Spleen (tissue), 11 donors: ENCODE measurements around the gene GPR62. TPM values are rescaled to one million over a fixed set of nuclear protein-coding genes. Genes with fewer than 3 reads are reported as not detected.

Source experiments
- DNase-seq: peaks from one replicate; pipeline ENCODE4 v3.0.0-alpha.2; 2020
- H3K27ac ChIP-seq, 8 donors: fragments of 200-600 bp; sonication (generic) in 7 of 8; 1 replicate in 4 of 8; 2 replicates in 4 of 8; pipeline versions ENCODE4 v1.5.0 to v1.8.0; 2016 to 2021; ENCODE audit warnings: inconsistent platforms in 4 of 8, mild to moderate bottlenecking in 4 of 8, moderate library complexity in 1 of 8
- H3K27me3 ChIP-seq, 7 donors: fragments of 200-600 bp; sonication (generic) in 6 of 7; replicated peaks in 1 of 7; 1 replicate in 4 of 7; 2 replicates in 3 of 7; pipeline versions ENCODE4 v1.5.0 to v1.8.0; 2016 to 2021; ENCODE audit warnings: inconsistent platforms in 3 of 7, mild to moderate bottlenecking in 1 of 7
- H3K36me3 ChIP-seq, 6 donors: fragments of 200-600 bp; sonication (generic) in 5 of 6; 1 replicate in 4 of 6; 2 replicates in 2 of 6; pipeline versions ENCODE4 v1.5.0 to v1.8.0; 2016 to 2021; ENCODE audit warnings: inconsistent platforms in 2 of 6
- H3K4me1 ChIP-seq, 6 donors: fragments of 200-600 bp; sonication (generic) in 5 of 6; 1 replicate in 3 of 6; 2 replicates in 3 of 6; pipeline versions ENCODE4 v1.5.0 to v1.8.0; 2016 to 2021; ENCODE audit warnings: inconsistent platforms in 3 of 6
- H3K4me3 ChIP-seq, 8 donors: fragments of 200-600 bp; sonication (generic) in 7 of 8; 1 replicate in 4 of 8; 2 replicates in 4 of 8; pipeline versions ENCODE4 v1.5.0 to v1.8.0; 2016 to 2021; ENCODE audit warnings: inconsistent platforms in 4 of 8, mild to moderate bottlenecking in 4 of 8, moderate library complexity in 2 of 8
- H3K9me3 ChIP-seq, 8 donors: fragments of 200-600 bp; sonication (generic) in 7 of 8; 1 replicate in 4 of 8; 2 replicates in 4 of 8; pipeline versions ENCODE4 v1.5.0 to v1.8.0; 2016 to 2021; ENCODE audit warnings: inconsistent platforms in 4 of 8
- CTCF ChIP-seq, 11 experiments: fragments of 200-600 bp in 7 of 11; fragments of 450-650 bp in 4 of 11; sonication (generic) in 4 of 11; IDR thresholded peaks in 8 of 11; conservative IDR thresholded peaks in 3 of 11; 1 replicate in 7 of 11; 2 replicates in 4 of 11; pipeline versions ENCODE4 v1.4.0 to v1.8.0; 2016 to 2021; ENCODE audit warnings: antibody characterized with exemption in 11 of 11, inconsistent platforms in 4 of 11, mild to moderate bottlenecking in 1 of 11
- POLR2A ChIP-seq, 3 donors: fragments of 450-650 bp; IDR thresholded peaks; one replicate each; pipeline ENCODE4 v1.5.1; 2017; ENCODE audit warnings: antibody characterized with exemption in 3 of 3, mild to moderate bottlenecking in 1 of 3
- POLR2AphosphoS5 ChIP-seq, 3 donors: sonication (generic); formaldehyde crosslinking; IDR thresholded peaks; one replicate each; pipeline ENCODE4 v1.5.1; 2017; ENCODE audit warnings: antibody characterized with exemption in 3 of 3
- WGBS, 5 donors: extraction: QIAGEN DNeasy Blood & Tissue Kit in 3 of 5; methylation state at CpG; one replicate each; pipeline versions ENCODE4 v1.1.5 to v1.1.7; 2013 to 2018; 5-methylcytosine and 5-hydroxymethylcytosine counted together
- intact Hi-C: fragments of 100-400 bp; cut with DNase I; formaldehyde crosslinking; loops from one replicate; pipeline ENCODE4 v1.15.0; 2023; ENCODE audit warnings: low total_unique reads
- polyA plus RNA-seq, 3 donors: library from polyadenylated mRNA; stranded (reverse); fragments of 200-250 nt; gene quantifications; one replicate each; pipeline ENCODE4 v1.2.1, GENCODE V29; 2013
- total RNA-seq, 7 donors: library from RNA; depleted of rRNA in 3 of 7; stranded (reverse); fragments of >200 nt in 3 of 7; fragmentation: NEBNext Ultra II Directional in 4 of 7; extraction: Animal tissue kit (Norgen Biotek cat#: 25700) in 4 of 7; gene quantifications; one replicate each; pipeline versions ENCODE4 v1.1.0 to v1.2.1, GENCODE V29; 2016 to 2021
- donor health status: healthy with polysubstance abuse.
- donor health status: DM: no; HTN: no; CAD: no; lungs with moderate emphysema.
- donor health status: DM: no; HTN: no; CAD: no.
- donor health status: Bipolar disorder and iron deficiency.
- donor health status: healthy.
- donor health status: DM: no; HTN: no; CAD: no.
- donor health status: DM: yes; HTN: yes; CAD: no.

Gene GPR62
- total and polyA plus RNA-seq, 10 donors, result 0.04 to 0.39 (median 0.05) TPM; not detected in 6

DNA sequence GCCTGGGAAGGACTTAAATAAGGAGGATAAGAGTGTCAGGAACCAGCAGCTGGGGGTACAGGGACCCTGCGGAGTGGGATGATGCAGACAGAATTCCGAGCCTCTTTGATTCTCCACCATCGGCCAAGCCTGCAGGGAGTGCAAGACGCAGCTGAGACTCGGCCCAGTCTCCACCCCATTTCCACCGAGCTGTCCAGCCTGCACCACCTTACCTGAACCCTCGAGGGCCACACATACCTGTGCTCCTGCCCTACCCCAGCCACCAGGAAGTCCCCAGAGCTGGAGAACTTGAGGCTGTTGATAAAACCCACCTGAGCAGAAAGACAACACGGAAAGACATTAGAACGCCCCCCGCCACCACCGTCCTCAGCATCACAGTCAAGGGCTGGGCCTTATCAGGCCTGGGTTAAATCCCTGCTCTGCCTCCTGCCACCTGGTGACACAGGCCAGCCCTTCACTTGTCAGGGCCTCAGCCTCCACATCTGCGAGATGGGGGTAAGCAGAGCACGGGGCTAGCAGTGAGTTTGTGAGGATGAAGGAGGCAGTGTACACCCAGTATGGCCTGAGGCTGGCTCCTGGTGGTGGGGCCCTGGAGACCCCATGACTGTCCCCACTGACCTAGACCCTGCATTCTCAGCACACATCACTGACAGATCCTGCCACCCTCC, 21.6 kb upstream of the GPR62 start:
- no peak overlapping the region for H3K4me3 ChIP-seq
- 89 to 100% (median 94%) methylated on average over 13 of the region's 13 CpGs for WGBS, 5 donors
- H3K36me3 ChIP-seq, result peaks cover 5 to 80% (median 65%) of the 10 kb centered on the region in 6 donors
- no peaks in the 10 kb centered on the region for H3K9me3 ChIP-seq
- TF ChIP-seq POLR2AphosphoS5 (IDR thresholded peaks at IDR 0.05) (no peak), POLR2A (IDR thresholded peaks at IDR 0.05) (no peak), CTCF (IDR thresholded peaks at IDR 0.05 in 8 of 11, conservative IDR thresholded peaks at IDR 0.05 in 3 of 11) (no peak)
- peak; percentile 45 for DNase-seq
- no peak overlapping the region for H3K27ac ChIP-seq
- no peaks in the 10 kb centered on the region for H3K27me3 ChIP-seq
- no peaks in the 10 kb centered on the region for H3K4me1 ChIP-seq
- intact Hi-C loops, result no loop called here

GRCh38 chr3:51934139-51934850, 20.9 kb upstream of the GPR62 start:
- H3K27ac ChIP-seq, result no peak overlapping the region
- intact Hi-C loops, result no loop called here
- peak; percentile 52 for DNase-seq
- H3K4me3 ChIP-seq, result no peak overlapping the region
- peaks cover 5 to 87% (median 67%) of the 10 kb centered on the region in 6 donors for H3K36me3 ChIP-seq
- 93 to 97% (median 95%) methylated on average over 4 to 11 of the region's 11 CpGs for WGBS, 5 donors
- no peak for TF ChIP-seq POLR2AphosphoS5 (IDR thresholded peaks at IDR 0.05)
- no peak for TF ChIP-seq POLR2A (IDR thresholded peaks at IDR 0.05)
- TF ChIP-seq CTCF (IDR thresholded peaks at IDR 0.05 in 8 of 11, conservative IDR thresholded peaks at IDR 0.05 in 3 of 11), result no peak
- peaks cover 0 to 3% (median 0%) of the 10 kb centered on the region in 6 donors for H3K4me1 ChIP-seq
- no peaks in the 10 kb centered on the region for H3K27me3 ChIP-seq
- no peaks in the 10 kb centered on the region for H3K9me3 ChIP-seq

DNA sequence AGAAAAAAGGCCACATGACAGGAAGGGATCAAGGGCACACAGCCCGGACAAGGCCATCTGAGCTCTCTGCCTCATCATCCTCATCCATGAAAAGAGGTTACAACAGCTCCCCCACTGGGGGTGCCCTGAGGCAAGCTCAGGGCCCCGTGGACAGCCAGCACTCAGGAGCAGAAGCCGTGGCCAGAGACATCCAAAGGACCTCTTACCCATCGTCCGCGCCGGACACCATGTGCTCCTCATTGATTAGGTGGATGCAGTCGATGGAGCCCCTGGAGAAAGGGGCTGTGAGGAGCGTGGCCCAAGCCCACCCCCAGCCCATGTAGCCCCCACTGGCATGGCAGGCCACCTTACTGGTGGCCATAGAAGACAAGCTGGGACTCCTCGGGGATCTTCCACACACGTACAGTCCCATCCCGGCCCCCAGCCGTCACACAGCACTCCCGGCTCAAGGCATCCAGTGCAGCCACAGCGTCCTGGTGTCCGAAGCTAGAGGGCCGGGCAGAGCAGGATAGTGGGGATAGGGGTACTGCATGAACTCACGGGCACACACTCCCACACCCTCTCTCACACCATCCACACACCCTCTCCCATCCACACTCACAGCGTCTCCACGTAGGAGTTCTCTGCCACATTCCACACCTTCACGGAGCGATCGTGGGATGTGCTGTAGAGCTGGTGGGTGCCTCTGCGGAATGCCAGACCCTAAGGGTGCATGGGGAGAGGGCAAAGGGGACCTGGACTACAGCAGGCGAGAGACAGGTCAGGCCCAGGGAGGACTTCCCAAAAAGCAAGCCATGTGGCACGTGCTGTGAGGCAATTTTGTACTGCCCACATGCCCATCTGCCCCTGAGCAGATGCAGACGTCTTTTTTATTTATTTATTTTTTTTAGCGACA, 19.9 kb upstream of the GPR62 start:
- TF ChIP-seq CTCF (IDR thresholded peaks at IDR 0.05 in 8 of 11, conservative IDR thresholded peaks at IDR 0.05 in 3 of 11) (no peak), POLR2A (IDR thresholded peaks at IDR 0.05) (no peak), POLR2AphosphoS5 (IDR thresholded peaks at IDR 0.05) (no peak)
- Histone ChIP-seq H3K27me3 (no peaks in the 10 kb centered on the region), H3K4me1 (peaks cover 0 to 11% (median 5%) of the 10 kb centered on the region in 6 donors), H3K27ac (no peak overlapping the region), H3K9me3 (no peaks in the 10 kb centered on the region), H3K36me3 (peaks cover 5 to 88% (median 67%) of the 10 kb centered on the region in 6 donors), H3K4me3 (no peak overlapping the region)
- 91 to 96% (median 94%) methylated on average over 27 to 28 of the region's 28 CpGs for WGBS, 5 donors
- DNase-seq, result peak; percentile 68
- intact Hi-C loops, result no loop called here
